GM13976 (cell line): ENCODE data around the gene BPHL.
"Not testable (repeated sequence)": the region's sequence is repeated elsewhere in the genome, so short reads cannot be mapped to it uniquely, and the experiment has no call there.

Experiments used
- DNase-seq: peaks from one replicate; pipeline ENCODE4 v3.0.0; 2012; ENCODE audit warnings: low spot score
- in situ Hi-C: fragments of 300-500 bp; cut with MboI; formaldehyde crosslinking; loops from one replicate; pipeline ENCODE4 v1.12.0; 2022; ENCODE audit warnings: low sequenced_read_pairs, mixed read lengths, inconsistent platforms; ENCODE audit not compliant: unreplicated experiment
- TF ChIP-seq, protein P1 (sequence below): IDR thresholded peaks from 2 replicates; pipeline ENCODE4 v1.5.1; 2012; ENCODE audit warnings: borderline replicate concordance, mild to moderate bottlenecking; ENCODE audit not compliant: insufficient read depth; ENCODE audit errors: extremely low read depth, missing control alignments, control extremely low read depth

BPHL gene

DNA sequence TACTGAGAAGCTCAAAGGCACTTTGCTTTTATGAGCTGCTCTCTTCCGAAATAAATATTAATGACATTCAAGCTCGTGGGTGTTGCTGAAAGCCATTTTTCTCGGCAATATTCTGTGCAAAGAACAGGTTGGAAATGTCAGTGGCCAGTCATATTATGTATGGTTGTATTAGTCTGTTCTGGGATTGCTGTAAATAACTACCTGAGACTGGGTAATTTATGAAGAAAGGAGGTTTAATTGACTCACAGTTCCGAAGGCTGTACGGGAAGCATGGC is 76.8 kb downstream of the BPHL start:
- no peak for DNase-seq
- TF ChIP-seq, protein P1, sequence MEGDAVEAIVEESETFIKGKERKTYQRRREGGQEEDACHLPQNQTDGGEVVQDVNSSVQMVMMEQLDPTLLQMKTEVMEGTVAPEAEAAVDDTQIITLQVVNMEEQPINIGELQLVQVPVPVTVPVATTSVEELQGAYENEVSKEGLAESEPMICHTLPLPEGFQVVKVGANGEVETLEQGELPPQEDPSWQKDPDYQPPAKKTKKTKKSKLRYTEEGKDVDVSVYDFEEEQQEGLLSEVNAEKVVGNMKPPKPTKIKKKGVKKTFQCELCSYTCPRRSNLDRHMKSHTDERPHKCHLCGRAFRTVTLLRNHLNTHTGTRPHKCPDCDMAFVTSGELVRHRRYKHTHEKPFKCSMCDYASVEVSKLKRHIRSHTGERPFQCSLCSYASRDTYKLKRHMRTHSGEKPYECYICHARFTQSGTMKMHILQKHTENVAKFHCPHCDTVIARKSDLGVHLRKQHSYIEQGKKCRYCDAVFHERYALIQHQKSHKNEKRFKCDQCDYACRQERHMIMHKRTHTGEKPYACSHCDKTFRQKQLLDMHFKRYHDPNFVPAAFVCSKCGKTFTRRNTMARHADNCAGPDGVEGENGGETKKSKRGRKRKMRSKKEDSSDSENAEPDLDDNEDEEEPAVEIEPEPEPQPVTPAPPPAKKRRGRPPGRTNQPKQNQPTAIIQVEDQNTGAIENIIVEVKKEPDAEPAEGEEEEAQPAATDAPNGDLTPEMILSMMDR: no peak
- in situ Hi-C loops: no loop called here

DNA sequence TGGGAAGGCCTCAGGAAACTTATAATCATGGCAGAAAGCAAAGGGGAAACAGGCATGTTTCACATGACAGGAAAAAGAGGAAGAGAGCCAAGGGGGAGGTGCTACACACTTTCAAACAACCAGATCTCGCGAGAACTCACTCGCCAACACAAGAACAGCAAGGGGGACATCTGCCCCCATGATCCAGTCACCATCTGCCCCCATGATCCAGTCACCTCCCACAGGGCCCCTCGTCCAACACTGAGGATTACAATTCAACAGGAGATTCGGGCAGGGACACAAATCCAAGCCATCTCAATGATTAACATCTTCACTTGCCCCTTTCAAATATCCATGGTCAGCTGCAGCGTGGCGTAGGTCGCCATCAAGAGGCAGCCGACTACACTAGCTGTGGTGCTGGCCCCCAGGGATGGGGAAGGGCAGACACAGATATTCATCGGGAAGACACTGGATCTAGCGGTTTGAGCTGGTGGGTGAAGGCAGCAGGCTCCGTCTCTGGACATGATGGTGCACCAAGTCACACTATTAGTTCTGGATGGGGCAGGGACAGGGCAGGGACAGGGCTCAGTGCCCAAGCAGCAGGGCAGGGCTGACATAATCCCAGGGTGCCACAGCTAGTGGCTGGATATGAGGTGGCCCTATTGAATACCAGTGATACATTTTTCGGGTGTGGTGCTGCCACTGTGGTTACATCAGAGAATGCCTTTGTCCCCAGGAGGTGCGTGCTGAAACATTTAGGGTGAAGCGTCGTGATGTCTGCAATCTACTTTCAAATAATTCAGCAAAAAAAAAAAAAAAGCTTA is 77.4 kb downstream of the BPHL start:
- TF ChIP-seq, protein P1: no peak
- DNase-seq: no peak
- in situ Hi-C loops: no loop called here

DNA sequence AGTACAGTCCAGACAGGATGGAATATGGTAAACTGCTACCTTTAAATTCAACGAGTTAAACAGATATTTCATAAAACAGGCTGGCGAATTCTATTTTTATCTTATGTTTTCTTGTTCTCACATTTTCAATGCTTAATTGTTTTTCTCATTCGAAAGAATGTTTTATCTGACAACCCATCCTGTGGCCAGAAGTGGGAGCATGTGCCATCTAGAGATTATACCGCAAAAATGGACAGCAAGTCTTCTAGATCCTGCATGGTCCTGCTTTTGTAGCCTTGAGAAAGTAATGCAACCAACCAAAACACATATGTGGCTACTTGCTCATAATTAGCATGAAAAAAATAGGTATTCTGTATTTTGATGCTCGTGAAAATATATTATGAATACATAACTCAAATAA is 78.3 kb downstream of the BPHL start:
- in situ Hi-C loops: no loop called here
- TF ChIP-seq, protein P1: no peak

DNA sequence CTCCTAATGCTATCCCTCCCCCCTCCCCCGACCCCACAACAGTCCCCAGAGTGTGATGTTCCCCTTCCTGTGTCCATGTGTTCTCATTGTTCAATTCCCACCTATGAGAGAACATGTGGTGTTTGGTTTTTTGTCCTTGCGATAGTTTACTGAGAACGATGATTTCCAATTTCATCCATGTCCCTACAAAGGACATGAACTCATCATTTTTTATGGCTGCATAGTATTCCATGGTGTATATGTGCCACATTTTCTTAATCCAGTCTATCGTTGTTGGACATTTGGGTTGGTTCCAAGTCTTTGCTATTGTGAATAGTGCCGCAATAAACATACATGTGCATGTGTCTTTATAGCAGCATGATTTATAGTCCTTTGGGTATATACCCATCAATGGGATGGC is 79.2 kb downstream of the BPHL start:
- DNase-seq, in situ Hi-C loops: not testable (repeated sequence)

More for the DNA sequence above, 78.3 kb downstream of the BPHL start:
- DNase-seq: no peak

DNA sequence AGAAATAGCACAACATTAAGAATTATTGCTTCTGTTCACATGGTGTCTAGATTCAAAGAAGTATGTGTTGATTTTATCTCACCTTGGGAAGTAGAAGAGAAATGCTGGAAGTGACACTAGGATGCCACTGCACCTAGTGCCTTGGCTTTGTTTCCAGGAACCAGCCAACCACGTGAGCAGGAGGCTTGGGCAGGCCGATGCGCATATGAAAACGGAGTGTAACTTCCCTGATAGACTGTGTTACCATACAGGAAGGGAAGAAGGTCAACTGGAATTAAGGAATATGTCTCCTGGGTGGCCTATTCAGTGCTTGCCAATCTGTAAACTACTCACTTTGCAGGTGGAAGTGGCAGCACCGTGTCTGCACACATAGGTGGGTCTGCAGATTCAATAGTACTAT is 80.9 kb downstream of the BPHL start:
- no peak for DNase-seq
- in situ Hi-C loops: no loop called here

DNA sequence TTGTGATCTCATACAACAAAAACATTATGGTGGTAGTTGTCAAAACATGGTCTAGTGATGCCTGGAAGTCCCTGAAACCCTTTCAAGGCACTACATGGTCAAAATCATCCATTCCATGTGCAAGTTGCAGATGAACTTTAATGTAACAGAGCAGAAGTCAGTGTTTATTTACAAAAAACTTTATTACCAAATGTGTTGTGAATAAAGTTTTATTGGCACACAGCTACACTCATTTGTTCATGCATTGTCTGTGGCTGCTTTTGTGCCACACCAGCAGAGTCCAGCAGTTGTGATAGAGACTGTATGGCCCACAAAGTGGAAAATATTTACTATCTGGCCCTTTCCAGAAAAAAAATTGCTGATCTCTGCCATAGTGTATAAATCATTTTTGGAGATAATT is 82.2 kb downstream of the BPHL start:
- in situ Hi-C loops: no loop called here
- TF ChIP-seq, protein P1: no peak
- DNase-seq: no peak

More for the DNA sequence above, 80.9 kb downstream of the BPHL start:
- TF ChIP-seq, protein P1: no peak

DNA sequence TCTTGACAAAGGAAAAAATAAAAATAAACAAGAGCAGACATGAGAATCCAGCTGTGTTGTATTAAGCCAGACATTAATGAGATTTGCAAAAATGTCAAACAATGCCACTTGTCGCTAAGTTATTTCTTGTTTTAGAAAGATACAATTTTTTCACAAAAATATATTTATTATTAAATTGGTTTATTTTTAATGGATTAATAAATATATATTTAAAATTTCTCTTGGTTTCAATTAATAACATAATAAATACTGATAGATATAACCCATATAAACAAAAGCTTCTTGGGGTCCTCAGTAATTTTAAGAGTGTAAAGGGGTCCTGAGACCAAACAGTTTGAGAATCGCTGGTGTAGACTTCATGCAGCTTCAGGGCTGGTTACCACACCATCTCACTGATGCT is 82.9 kb downstream of the BPHL start:
- no peak for DNase-seq
- TF ChIP-seq, protein P1: no peak
- in situ Hi-C loops: no loop called here
